GM19397 (cell line): ENCODE measurements around the gene FAM3C.
"Not testable (repeated sequence)": the region's sequence is repeated elsewhere in the genome, so short reads cannot be mapped to it uniquely, and the experiment has no call there.

Experiments used
- ATAC-seq: cut with Tn5 transposase; IDR thresholded peaks from one replicate; pipeline ENCODE4 v1.9.1; 2021; ENCODE audit warnings: mild to moderate bottlenecking, moderate library complexity; ENCODE audit not compliant: unreplicated experiment

Gene FAM3C

DNA sequence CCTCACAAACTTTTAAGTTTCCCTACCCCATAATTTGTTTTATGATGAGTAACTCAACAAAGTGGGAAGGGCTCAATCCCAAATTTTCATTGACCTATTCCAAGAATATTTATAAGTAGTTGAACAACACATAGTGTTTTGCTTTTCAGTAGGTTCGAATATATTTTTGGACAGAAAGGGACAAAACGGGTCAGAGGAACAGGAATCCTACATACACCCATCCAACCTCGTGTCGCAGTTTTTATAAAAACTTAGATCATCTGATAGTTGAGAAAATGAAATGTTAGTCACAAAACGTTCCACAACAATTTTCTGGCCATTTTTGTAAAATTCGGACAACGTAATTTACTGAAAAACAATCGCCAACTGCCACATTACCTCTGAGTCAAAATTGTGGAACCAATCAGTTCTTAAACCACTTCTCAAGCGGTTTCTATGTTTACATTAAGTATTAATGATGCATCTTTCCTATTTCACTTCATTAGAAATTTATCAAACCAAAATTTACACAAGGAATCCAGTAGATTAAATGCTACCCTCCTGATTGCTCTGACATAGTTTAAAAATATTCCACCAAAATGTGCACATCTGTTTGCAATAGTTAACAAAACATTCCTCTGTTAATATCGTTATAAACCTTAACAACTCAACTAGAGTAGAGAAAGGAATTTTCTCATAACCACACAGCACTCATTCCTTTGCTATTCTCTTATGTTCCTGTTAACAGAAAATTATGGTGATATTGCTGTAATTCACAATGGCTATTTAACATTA lies 61.0 kb downstream of the FAM3C start:
- ATAC-seq = no peak

DNA sequence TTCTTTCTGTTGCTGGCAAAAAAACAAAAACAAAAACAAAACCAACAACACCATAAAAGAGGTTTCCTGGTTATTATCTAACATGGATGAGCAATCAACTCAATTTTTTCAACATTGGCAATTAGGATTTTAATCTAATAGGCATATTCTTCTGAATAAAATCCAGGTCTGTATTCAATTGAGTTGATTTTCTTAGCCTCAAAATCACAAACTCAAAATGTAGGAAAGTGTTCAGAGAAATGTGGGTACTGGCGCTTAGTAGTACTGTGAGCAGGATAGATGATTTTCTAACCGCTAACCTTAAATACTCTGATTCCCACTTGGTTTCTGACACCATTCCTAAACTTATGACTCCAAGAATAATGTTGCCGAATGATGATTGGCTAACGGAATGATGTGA lies 61.7 kb downstream of the FAM3C start:
- no peak for ATAC-seq

DNA sequence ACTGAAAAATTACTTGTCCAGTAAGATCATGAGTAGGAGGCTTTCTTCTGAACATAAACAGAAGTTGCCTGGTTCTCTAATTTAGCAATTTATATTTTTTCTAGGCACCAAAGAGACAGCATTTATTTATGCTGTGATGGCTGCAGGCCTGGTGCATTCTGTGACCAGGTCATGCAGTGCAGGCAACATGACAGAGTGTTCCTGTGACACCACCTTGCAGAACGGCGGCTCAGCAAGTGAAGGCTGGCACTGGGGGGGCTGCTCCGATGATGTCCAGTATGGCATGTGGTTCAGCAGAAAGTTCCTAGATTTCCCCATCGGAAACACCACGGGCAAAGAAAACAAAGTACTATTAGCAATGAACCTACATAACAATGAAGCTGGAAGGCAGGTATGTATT lies 64.5 kb downstream of the FAM3C start:
- ATAC-seq = no peak

DNA sequence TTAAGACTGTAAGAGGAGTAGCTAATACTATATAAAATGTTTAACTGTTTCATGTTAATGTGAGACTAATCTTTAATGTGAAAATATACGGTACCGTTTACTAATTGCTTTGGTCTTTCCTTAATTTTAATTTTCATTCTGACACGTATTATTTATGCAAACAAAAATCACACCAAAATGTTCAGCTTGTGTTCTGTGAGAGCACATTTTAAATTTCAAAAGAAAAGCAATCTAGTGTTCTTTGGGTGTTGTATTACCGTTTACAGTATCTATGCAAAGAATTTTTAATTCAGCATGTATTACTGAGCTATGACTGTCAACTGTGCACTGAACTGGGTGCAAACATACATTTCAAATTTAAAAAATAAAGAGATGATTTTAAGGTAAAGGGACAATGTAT lies 65.1 kb downstream of the FAM3C start:
- no peak for ATAC-seq

DNA sequence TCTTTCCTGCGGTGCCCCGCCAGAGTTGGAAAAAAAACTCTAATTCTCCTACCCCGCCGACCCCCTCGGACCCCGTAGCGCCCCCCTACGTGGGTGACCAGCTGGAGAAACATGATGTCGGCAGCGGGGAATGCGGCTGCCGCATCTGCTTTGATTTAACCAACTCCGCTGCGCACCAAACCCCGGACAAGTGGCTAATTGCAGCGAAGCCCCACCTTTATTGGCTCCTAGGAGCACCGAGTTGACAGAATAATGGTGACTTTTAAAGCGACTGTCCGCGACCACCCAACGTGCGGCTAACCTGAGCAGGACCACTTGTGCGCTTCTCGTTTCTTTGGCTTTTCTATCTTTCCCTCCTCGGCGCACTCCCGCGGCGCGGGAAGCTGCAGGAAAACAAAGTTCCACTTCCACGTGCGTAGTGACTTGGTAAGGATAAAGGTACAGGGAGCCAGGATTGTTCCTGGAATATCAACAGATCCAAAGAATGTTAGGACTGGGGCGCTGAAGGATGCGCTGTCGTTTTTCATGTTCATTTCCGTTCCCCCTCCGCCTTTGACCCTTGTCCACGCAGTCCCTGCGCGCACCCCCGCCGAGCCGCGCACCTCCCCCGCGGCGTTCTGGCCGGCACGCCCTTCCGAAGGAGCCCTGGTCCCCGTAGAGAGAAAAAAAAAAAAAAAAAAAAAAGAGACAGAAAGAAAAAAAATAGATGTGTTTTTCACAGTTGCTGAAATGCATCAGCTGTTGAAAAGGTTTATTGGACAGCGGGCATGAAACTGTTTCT lies 65.9 kb downstream of the FAM3C start:
- no peak for ATAC-seq

DNA sequence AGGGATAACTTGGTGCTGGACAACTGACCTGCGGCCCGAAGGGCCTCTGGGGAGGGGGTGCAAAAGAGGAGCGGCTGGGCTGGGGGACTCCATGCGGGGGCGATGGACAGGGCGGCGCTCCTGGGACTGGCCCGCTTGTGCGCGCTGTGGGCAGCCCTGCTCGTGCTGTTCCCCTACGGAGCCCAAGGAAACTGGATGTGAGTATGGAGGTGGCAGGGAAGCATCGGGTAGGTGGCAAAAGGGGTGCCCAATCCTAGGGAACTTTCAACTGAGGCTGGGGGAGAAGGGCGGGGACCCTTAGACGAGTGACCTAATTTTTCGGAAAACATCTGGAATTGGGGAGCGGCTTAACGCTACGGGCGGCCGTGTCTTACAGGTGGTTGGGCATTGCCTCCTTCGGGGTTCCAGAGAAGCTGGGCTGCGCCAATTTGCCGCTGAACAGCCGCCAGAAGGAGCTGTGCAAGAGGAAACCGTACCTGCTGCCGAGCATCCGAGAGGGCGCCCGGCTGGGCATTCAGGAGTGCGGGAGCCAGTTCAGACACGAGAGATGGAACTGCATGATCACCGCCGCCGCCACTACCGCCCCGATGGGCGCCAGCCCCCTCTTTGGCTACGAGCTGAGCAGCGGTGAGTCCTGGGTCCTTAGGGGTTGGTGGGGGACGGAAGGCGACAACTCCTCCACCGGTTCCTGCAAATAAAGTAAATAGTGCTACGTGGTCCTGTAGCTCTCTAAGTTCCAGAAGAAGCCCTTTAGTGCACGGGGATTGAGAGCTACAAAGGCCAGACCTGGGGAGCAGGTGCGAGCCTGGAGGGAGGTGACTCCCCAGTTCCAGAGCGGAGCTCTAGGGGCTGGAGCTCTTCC lies 66.7 kb downstream of the FAM3C start:
- no peak for ATAC-seq

DNA sequence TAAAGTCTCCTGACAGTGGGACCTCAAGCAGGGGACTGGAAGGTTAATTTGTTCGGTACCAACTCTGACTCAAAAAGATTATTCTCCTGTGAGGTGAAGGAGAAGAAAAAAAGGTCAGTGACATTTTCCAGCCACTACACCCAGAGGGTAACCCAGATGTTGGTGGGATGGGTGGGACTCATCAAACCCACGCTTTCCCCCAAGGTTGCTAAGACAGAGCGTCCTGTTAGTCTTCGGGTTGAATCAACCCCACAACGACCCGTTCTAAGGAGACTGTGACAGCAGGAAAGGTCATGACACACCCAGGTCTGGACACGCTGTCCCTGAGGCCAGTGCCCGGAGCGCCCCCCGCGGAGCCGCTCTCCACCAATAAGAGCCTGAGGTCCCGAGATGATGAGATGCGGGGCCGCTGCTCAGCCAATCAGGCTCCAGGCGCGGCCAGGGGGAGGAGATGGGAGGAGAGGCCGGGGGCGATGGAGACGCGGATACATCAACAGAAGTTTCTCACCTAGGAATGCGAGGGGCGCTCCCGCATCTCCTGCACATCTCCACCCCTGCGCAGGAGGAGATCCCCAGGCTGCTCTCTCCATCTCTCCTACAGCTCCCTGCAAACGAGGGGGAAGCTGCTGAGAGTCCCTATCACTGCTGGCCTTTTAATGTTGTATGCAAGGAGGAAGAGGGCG lies 67.5 kb downstream of the FAM3C start, which contains the start of gene WNT16:
Gene WNT16 (plus strand): TSS at position 493 of the 683 bp plus-strand sequence. CDS start 293 bp downstream, outside the sequence.
- no peak for ATAC-seq

DNA sequence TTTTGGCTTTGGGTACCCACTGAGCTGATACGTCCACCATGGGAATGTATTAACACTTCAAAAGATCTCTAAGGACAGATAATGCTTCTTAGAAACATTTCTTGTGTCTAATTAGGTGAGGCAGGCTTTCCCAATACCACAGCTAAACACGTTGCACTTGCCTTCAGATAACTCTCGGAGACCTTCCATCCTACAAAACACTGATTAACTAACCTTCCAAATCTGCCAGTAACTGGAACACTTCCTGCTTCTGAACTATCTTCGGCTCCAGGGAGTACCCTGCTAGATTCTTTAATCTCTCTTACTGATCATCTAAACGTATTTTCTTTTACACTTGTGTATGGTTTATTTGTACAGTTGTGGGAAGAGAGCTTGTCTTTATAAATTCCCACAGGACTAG lies 68.4 kb downstream of the FAM3C start:
- ATAC-seq = no peak

DNA sequence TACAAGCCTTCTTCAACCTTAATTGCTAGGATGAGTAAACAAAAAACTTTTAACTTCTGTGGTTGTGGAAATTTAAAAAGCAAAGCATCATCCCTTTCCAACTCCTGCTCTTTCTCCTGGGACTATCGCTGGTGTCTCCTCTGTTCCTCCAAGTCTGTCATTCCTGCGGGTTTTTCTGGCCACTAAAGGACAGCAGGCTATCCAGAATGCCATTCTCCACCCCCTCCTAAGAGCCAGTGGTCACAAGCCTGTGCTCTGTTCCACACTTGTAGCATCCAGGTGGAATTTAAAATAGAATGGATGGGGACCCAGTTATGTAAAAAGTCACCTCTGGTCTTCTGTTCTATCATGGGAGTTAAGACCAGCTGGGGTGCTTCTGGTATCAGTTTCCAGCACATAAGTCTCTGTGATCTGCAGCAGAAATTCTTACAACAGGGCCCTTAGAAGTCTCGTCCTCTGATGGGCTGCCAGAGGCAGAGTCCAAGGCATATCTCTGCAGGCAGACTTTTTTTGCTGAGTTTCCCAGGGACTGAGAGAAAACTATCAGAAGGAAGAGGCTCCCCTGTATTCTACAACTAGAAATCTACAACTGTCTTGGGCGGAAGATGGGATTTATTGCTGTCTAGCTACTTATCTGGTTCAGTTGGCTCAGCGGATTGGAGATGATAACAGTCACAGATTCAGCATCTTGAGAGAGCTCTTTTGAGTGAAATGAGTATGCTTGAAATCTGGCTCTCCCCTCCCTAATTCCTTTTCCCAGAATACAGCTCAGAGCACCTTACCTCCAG lies 72.4 kb downstream of the FAM3C start:
- ATAC-seq = no peak

DNA sequence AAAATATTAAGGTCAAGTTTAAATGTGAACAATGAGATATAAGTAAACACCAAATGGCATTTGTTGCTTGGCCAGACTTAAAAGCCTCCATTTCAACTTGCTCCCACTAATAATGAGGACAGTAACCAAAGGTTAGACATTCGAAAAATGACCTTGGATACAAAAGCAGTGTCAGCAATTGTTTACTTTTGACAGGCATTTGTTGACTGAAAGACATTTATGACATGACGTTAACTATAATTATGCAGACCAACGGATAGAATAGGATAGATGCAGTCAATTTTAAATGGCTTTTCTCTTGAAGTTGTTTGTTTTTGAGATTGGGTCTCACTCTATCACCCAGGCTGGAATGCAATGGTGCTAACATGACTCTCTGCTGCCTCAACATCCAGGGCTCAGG lies 73.6 kb downstream of the FAM3C start:
- ATAC-seq = no peak

DNA sequence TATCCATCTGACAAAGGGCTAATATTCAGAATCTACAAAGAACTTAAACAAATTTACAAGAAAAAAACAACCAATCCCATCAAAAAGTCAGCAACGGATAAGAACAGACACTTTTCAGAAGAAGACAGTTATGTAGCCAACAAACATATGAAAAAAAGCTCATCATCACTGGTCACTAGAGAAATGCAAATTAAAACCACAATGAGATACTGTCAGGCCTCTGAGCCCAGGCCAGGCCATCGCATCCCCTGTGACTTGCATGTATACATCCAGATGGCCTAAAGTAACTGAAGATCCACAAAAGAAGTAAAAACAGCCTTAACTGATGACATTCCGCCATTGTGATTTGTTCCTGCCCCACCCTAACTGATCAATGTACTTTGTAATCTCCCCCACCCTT lies 80.9 kb downstream of the FAM3C start:
- not testable (repeated sequence) for ATAC-seq

DNA sequence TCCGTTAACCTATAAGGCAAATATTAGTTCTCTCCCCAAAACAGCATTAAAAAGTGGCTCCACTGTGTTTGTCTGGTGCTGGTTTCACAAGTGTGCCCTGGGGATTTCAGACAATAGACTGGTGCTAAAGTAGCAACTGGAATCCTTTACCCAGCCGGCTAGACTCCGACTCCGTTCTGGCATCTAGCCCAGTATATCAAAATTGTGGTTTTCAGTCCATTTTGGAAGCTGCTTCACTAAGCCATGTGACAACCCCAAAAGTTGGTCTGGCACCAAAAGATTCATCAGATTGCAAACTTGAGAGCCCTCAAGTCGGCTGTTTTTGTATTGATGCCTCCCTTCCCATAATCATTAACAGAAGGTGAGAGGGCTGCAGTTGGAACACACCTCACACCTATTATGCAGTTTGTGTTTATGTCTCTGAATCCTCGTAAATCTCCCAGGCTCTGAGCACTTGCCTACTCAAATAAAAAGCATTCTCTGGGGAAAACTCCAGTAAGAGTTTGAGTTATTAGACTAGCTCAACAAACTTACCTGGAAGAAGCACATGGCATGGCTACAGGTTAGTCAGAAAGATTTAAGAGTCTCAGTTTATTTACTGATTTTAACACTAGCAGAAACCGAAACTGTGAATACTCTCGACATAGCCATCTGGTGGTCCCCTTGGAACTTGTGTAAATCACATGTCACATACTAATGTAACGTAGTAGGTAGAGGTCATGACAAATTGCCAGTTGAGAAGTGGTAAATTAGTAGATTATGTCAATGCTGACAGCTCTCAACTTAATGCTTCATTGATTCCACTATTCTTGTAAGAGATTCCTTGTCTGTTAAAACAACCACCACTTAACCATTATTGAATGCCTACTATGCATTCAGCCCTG lies 82.1 kb downstream of the FAM3C start:
- ATAC-seq = peak; percentile 88

DNA sequence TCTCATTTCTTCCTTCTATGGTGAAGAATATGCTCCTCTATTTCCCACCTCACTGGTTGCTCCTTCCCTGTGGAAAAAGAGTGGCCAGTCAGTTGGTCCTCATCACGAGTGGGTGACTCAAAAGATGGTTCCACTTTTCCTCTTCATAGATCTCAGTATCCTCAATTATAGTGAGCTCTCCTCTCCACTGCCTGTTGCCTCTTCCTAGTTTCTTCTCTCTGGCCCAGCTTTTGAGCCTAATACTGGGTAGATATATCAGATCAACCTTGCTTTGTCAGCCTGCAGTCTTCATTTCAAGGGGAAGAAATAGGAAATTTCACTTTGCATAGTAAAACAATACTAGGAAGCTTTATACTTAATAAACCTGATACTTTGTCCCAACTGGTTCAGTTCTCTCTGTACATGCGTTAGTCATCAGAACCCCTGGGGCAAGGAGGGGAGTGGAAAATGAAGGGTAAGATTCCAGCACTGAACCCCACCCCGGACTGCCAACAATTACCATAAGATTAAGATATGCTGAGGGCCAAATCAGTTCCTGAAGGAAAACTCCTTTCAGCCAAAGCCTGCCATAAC lies 82.8 kb downstream of the FAM3C start:
- peak; percentile 0 for ATAC-seq

DNA sequence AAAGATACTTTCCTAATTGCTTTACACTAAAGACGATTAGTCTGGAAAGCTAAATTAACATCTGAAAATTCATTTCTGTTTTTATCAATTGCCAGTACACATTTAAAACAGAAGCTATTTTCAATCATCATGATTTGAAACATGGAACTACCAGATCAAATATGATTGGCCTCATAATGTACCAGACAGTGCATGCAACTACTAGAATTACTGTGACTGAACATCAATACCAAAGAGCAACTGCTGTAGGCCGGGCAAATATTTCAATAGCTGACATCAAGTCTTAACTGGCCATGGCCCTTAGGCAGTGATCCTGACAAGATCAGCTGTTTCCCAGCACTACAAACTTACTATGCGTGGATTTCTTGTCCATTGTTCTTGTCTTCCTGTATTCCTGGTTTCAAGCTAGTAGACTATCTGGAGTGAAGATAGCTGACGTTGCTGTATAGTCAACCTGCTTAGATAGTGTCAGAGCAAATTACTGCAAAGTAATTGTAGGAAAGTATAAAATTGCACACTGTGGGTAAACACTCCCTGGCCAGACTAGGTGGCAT lies 89.0 kb downstream of the FAM3C start:
- no peak for ATAC-seq

DNA sequence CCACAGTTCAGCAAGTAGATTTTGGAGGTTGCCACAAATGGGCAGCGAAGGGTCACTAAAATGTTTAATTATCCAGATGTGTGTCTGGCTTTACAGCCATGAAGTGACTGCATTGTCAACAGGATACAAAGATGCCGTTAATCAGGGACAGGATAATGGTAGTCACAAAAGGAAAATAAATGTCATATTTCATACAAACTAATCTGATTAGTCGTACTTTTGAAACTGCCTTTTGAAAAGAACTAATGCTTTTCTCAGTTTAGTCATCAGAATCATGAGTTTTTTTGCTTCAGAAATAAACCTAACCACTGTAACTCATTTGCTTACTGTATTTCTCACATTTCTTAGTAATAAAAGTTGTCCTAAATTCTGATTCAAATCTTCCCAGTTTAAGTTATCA lies 89.5 kb downstream of the FAM3C start:
- no peak for ATAC-seq

DNA sequence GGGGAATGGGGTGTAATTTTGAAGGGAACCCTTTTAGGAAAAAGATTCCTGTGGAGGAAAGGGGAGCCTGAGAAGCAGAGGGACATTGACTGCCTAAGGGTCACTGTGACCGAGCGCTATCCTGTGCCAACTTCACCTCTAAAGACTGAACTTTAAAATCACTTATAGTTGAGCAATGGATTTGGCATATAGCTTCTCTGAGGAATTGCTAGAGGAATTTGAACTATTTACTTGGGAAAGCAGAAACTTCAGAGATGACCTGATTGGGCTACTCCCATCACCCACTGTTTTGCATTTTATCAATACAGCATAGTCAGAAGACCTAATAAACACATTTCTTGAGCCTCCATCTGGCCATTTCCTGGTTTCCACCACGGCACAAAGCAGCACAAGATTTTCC lies 91.0 kb downstream of the FAM3C start:
- no peak for ATAC-seq

DNA sequence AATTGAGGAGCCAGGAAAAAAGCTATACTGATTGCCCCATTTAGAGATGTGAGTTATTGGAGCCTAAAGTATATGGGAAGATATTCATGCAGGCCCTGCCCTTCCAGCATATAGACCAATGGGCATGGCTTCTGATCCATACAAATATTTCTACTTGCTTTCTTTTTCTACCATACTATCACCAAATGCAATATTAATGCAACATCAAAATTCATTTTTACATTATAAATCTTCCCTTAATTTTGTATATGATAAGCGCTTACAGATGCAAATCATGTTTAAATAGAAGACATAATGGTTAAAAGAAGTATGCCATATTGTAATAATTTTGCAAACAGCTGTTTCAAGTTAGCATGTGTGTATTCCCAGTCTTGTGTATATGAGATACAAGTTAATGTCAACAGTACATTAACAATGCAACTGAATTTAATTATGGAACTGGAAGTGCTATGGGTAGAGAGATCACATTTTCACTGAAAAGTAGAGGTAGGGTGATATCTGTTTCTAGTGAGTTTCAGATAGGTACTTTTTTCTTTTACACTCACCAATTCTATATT lies 91.9 kb downstream of the FAM3C start:
- no peak for ATAC-seq
